GM18508 (cell line): ENCODE measurements around the gene CHST9.
"Not testable (repeated sequence)": the region's sequence is repeated elsewhere in the genome, so short reads cannot be mapped to it uniquely, and the experiment has no call there.

Experiments
- ATAC-seq: cut with Tn5 transposase; IDR thresholded peaks from one replicate; pipeline ENCODE4 v1.9.1; 2021; ENCODE audit warnings: moderate number of reproducible peaks; ENCODE audit not compliant: insufficient read depth, unreplicated experiment

CHST9 gene

GRCh38 chr18:27175245-27175644 is 9.9 kb downstream of the CHST9 start:
- no peak for ATAC-seq

- ATAC-seq = no peak
Observed at GRCh38 chr18:27171993-27172392, 13.1 kb downstream of the CHST9 start.

- no peak for ATAC-seq
Observed at GRCh38 chr18:27165412-27165811, 19.7 kb downstream of the CHST9 start.

- no peak for ATAC-seq
Observed at GRCh38 chr18:27164905-27165304, 20.2 kb downstream of the CHST9 start.

- ATAC-seq = not testable (repeated sequence)
Observed at GRCh38 chr18:27163197-27163716, 21.9 kb downstream of the CHST9 start.

GRCh38 chr18:27149240-27149639 is 35.9 kb downstream of the CHST9 start:
- ATAC-seq = not testable (repeated sequence)

- ATAC-seq = no peak
Observed at GRCh38 chr18:27144672-27145071, 40.4 kb downstream of the CHST9 start.

GRCh38 chr18:27143580-27144287 is 41.4 kb downstream of the CHST9 start:
- no peak for ATAC-seq

GRCh38 chr18:27142891-27143290 is 42.2 kb downstream of the CHST9 start:
- no peak for ATAC-seq

- no peak for ATAC-seq
Observed at GRCh38 chr18:27141876-27142275, 43.2 kb downstream of the CHST9 start.

- no peak for ATAC-seq
Observed at GRCh38 chr18:27138079-27138478, 47.0 kb downstream of the CHST9 start.

GRCh38 chr18:27136208-27136535 is 48.9 kb downstream of the CHST9 start:
- no peak for ATAC-seq

GRCh38 chr18:27135504-27136207 is 49.5 kb downstream of the CHST9 start:
- no peak for ATAC-seq

- no peak for ATAC-seq
Observed at GRCh38 chr18:27130065-27130630, 55.0 kb downstream of the CHST9 start.

- no peak for ATAC-seq
Observed at GRCh38 chr18:27124196-27124595, 60.9 kb downstream of the CHST9 start.

- ATAC-seq = no peak
Observed at GRCh38 chr18:27121108-27121507, 64.0 kb downstream of the CHST9 start.

- ATAC-seq = no peak
Observed at GRCh38 chr18:27120246-27120645, 64.9 kb downstream of the CHST9 start.

- ATAC-seq = no peak
Observed at GRCh38 chr18:27118973-27119372, 66.1 kb downstream of the CHST9 start.

GRCh38 chr18:27114842-27115241 is 70.3 kb downstream of the CHST9 start:
- no peak for ATAC-seq

- no peak for ATAC-seq
Observed at GRCh38 chr18:27113358-27113757, 71.8 kb downstream of the CHST9 start.

GRCh38 chr18:27110319-27110718 is 74.8 kb downstream of the CHST9 start:
- ATAC-seq = no peak
